K562 (cell line): ENCODE results near the gene FARSA. TPM values are rescaled to one million over a fixed set of nuclear protein-coding genes. Genes with fewer than 3 reads are reported as not detected.

Experiments used
- BRCA1 ChIP-seq, 2 experiments: fragments of 450-650 bp in 1 of 2; sonication (generic) in 1 of 2; formaldehyde crosslinking in 1 of 2; IDR thresholded peaks; 2 replicates each; pipeline versions ENCODE4 v1.5.0 to v1.6.1; 2017 to 2020; ENCODE audit warnings: mild to moderate bottlenecking in 1 of 2, missing genetic modification reagents in 1 of 2
- E2F3 ChIP-seq: fragments of 250-450 bp; sonication (Bioruptor Pico); IDR thresholded peaks from 2 replicates; pipeline ENCODE4 v1.4.0; 2020; ENCODE audit warnings: mild to moderate bottlenecking
- GATAD2A ChIP-seq: fragments of 450-650 bp; IDR thresholded peaks from 2 replicates; pipeline ENCODE4 v1.6.1; 2017
- GTF2E2 ChIP-seq: fragments of 200-800 bp; sonication (Bioruptor generic); IDR thresholded peaks from 2 replicates; pipeline ENCODE4 v1.6.1; 2016; ENCODE audit warnings: missing genetic modification characterization, missing compliant biosample characterization
- HBP1 ChIP-seq: fragments of 450-650 bp; formaldehyde crosslinking; IDR thresholded peaks from 2 replicates; pipeline ENCODE4 v1.4.0; 2022; ENCODE audit warnings: missing genetic modification characterization
- HDAC2 ChIP-seq: fragments of 450-650 bp; IDR thresholded peaks from 2 replicates; pipeline ENCODE4 v1.6.1; 2016; ENCODE audit warnings: mild to moderate bottlenecking
- ILF3 ChIP-seq: fragments of 450-650 bp; IDR thresholded peaks from 2 replicates; pipeline ENCODE4 v1.6.1; 2018; ENCODE audit warnings: antibody characterized with exemption, mild to moderate bottlenecking, moderate library complexity, borderline replicate concordance
- KDM1A ChIP-seq, 2 experiments: fragments of 450-650 bp; IDR thresholded peaks; 2 replicates each; pipeline ENCODE4 v1.6.1; 2016; ENCODE audit warnings: mild to moderate bottlenecking in 2 of 2
- LARP7 ChIP-seq: fragments of 450-650 bp; IDR thresholded peaks from 2 replicates; pipeline ENCODE4 v1.6.1; 2016
- NCOA1 ChIP-seq: fragments of 450-650 bp; IDR thresholded peaks from 2 replicates; pipeline ENCODE4 v1.6.1; 2016; ENCODE audit warnings: low read depth
- RBM25 ChIP-seq: fragments of 200-400 bp; formaldehyde crosslinking; IDR thresholded peaks from 2 replicates; pipeline ENCODE4 v1.6.1; 2018; ENCODE audit warnings: low read length, low read depth, moderate library complexity; ENCODE audit not compliant: severe bottlenecking
- RERE ChIP-seq: sonication (generic); formaldehyde crosslinking; IDR thresholded peaks from 2 replicates; pipeline ENCODE4 v1.8.0; 2023; ENCODE audit warnings: missing genetic modification reagents, mild to moderate bottlenecking, borderline replicate concordance
- SMAD4 ChIP-seq: fragments of 250-450 bp; sonication (Bioruptor Pico); conservative IDR thresholded peaks from 2 replicates; pipeline ENCODE4 v1.8.0; 2021; ENCODE audit warnings: inconsistent platforms, mild to moderate bottlenecking, moderate library complexity
- SREBF2 ChIP-seq: sonication (generic); formaldehyde crosslinking; IDR thresholded peaks from 2 replicates; pipeline ENCODE4 v1.4.0; 2020; ENCODE audit warnings: mild to moderate bottlenecking, missing genetic modification reagents
- SRSF9 ChIP-seq: fragments of 200-400 bp; formaldehyde crosslinking; IDR thresholded peaks from 2 replicates; pipeline ENCODE4 v1.6.1; 2017; ENCODE audit warnings: low read depth, low read length, borderline replicate concordance
- THAP12 ChIP-seq: fragments of 250-450 bp; sonication (Bioruptor Pico); IDR thresholded peaks from 2 replicates; pipeline ENCODE4 v1.9.0; 2021; ENCODE audit warnings: mild to moderate bottlenecking, inconsistent platforms
- WHSC1 ChIP-seq: IDR thresholded peaks from one replicate; pipeline ENCODE4 v1.6.1; 2012; ENCODE audit warnings: low read length, control low read depth, inconsistent platforms
- ZNF12 ChIP-seq: sonication (generic); formaldehyde crosslinking; IDR thresholded peaks from 2 replicates; pipeline ENCODE4 v1.4.0; 2020; ENCODE audit warnings: mild to moderate bottlenecking, missing genetic modification reagents
- ZNF184 ChIP-seq: sonication (generic); formaldehyde crosslinking; IDR thresholded peaks from 2 replicates; pipeline ENCODE4 v1.5.0; 2020; ENCODE audit warnings: missing genetic modification reagents
- ZNF282 ChIP-seq: sonication (generic); formaldehyde crosslinking; IDR thresholded peaks from 2 replicates; pipeline ENCODE4 v1.8.1; 2023; ENCODE audit warnings: missing genetic modification reagents
- polyA plus RNA-seq, 8 experiments: library from polyadenylated mRNA; depleted of rRNA in 4 of 8; stranded (reverse) in 5 of 8; unstranded in 3 of 8; fragments of >200 nt; fragmentation: Nextera tagmentation in 2 of 8; fragmentation: Illumina TruSeq in 1 of 8; extraction: Ambion mirVana in 2 of 8; extraction: Trizol in 1 of 8; gene quantifications; 2 replicates each; pipeline versions ENCODE4 v1.2.1 to v1.2.3, GENCODE V29; 2011 to 2014; ENCODE audit warnings: inconsistent platforms in 1 of 8, missing spikeins in 1 of 8
- total RNA-seq, 7 experiments: library from RNA; depleted of rRNA in 6 of 7; stranded (reverse); fragments of >200 nt in 6 of 7; fragmentation: Illumina TruSeq in 2 of 7; extraction: Trizol in 2 of 7; gene quantifications; 2 replicates each; pipeline versions ENCODE4 v1.2.1 to v1.2.3, GENCODE V29; 2011 to 2021; ENCODE audit warnings: low replicate concordance in 1 of 7

FARSA gene
- total and polyA plus RNA-seq, 9 of the 15 experiments (the other 6 are each of a cell fraction or from before 2014, with no cell fraction given) = 25.2 to 237 (median 89.6) TPM

GRCh38 chr19:12932392-12933286 is 872 bp downstream of the FARSA start (continued):
- TF ChIP-seq RERE (CRISPR knock-in tag) = no peak
- TF ChIP-seq LARP7 = no peak
- TF ChIP-seq GATAD2A = no peak
- TF ChIP-seq HBP1 (CRISPR knock-in tag) = 0 out of 2 replicates have a peak, but pooled peaks have one; percentile 41
- TF ChIP-seq RBM25 = peak; percentile 70
- no peak for TF ChIP-seq ILF3
- TF ChIP-seq WHSC1 = no peak
- no peak for TF ChIP-seq SREBF2 (CRISPR knock-in tag)
- TF ChIP-seq BRCA1 (IDR thresholded peaks at IDR 0.05) = no peak
- 0 out of 2 replicates have a peak, but pooled peaks have one; percentile 45 for TF ChIP-seq BRCA1 (CRISPR knock-in tag; IDR thresholded peaks at IDR 0.05)
- no peak for TF ChIP-seq NCOA1
- no peak for TF ChIP-seq E2F3 (CRISPR knock-in tag)
- TF ChIP-seq ZNF12 (CRISPR knock-in tag) = no peak; the same call in 1 of the 2 replicates
- TF ChIP-seq KDM1A (IDR thresholded peaks at IDR 0.05) = peak in 1 of 2 experiments; percentile 27; a peak in 1 of 4 replicates
- TF ChIP-seq HDAC2 = 0 out of 2 replicates have a peak, but pooled peaks have one; percentile 13
- no peak for TF ChIP-seq ZNF184 (CRISPR knock-in tag)
- TF ChIP-seq ZNF282 (CRISPR knock-in tag) = no peak
- TF ChIP-seq SRSF9 = no peak
- no peak for TF ChIP-seq SMAD4 (CRISPR knock-in tag)
- TF ChIP-seq GTF2E2 (tag) = peak; percentile 44
- TF ChIP-seq THAP12 (CRISPR knock-in tag) = no peak
